T-cell (primary cell): ENCODE measurements around the gene SLC44A2. TPM values are rescaled to one million over a fixed set of nuclear protein-coding genes. Genes with fewer than 3 reads are reported as not detected.

Source experiments
- ATAC-seq, 4 experiments: fragments of 200-7000 bp in 3 of 4; fragments of 150-1000 bp in 1 of 4; cut with Tn5 transposase; replicated peaks in 1 of 4; 1 replicate in 3 of 4; 2 replicates in 1 of 4; pipeline ENCODE4 v1.10.0; 2021; ENCODE audit warnings: moderate library complexity in 3 of 4, mild to moderate bottlenecking in 2 of 4, moderate number of reproducible peaks in 1 of 4
- CTCF ChIA-PET, 2 donors: fragments of 300-600 bp; sonication (Branson Sonifier 250); formaldehyde crosslinking; loops; one replicate each; lab custom pipeline; 2022; ENCODE audit warnings: antibody characterized with exemption in 2 of 2; lab: Charles Lee
- POLR2A ChIA-PET, 2 donors: fragments of 300-600 bp; sonication (Branson Sonifier 250); formaldehyde crosslinking; loops; one replicate each; lab custom pipeline; 2022; ENCODE audit warnings: antibody characterized with exemption in 2 of 2; lab: Charles Lee
- DNase-seq, 35 experiments: peaks; one replicate each; pipeline versions ENCODE4 v3.0.0 to v3.0.0-alpha.2; 2013 to 2023
- H3K27ac ChIP-seq: one replicate; pipeline ENCODE4 v1.5.1; 2013; ENCODE audit warnings: low read length
- H3K27me3 ChIP-seq, 2 experiments: replicated peaks in 1 of 2; 1 replicate in 1 of 2; 2 replicates in 1 of 2; pipeline versions ENCODE4 v1.6.1 to v1.7.0; 2013; ENCODE audit warnings: low read length in 1 of 2, mixed read lengths in 1 of 2; ENCODE audit not compliant: control insufficient read depth in 2 of 2, insufficient read depth in 2 of 2; ENCODE audit errors: extremely low read depth in 1 of 2
- H3K36me3 ChIP-seq, 2 donors: 1 replicate in 1 of 2; 2 replicates in 1 of 2; pipeline versions ENCODE4 v1.6.1 to v1.7.0; 2013; ENCODE audit warnings: low read length in 1 of 2; ENCODE audit not compliant: control insufficient read depth in 2 of 2, insufficient read depth in 1 of 2; ENCODE audit errors: extremely low read depth in 1 of 2
- H3K4me1 ChIP-seq, 2 experiments: 1 replicate in 1 of 2; 2 replicates in 1 of 2; pipeline versions ENCODE4 v1.6.1 to v1.7.0; 2013; ENCODE audit warnings: low read length in 2 of 2, mixed read lengths in 1 of 2; ENCODE audit not compliant: insufficient read depth in 2 of 2, control insufficient read depth in 1 of 2; ENCODE audit errors: extremely low read depth in 1 of 2
- H3K4me3 ChIP-seq, 2 donors: 1 replicate in 1 of 2; 2 replicates in 1 of 2; pipeline versions ENCODE4 v1.5.1 to v1.7.0; 2013; ENCODE audit warnings: mild to moderate bottlenecking in 2 of 2, low read length in 1 of 2, moderate library complexity in 1 of 2; ENCODE audit not compliant: control insufficient read depth in 1 of 2; ENCODE audit errors: extremely low read depth in 1 of 2
- H3K9me3 ChIP-seq: 2 replicates; pipeline ENCODE4 v1.7.0; 2013
- H3K27ac Mint-ChIP-seq, 2 donors: one replicate each; pipeline ENCODE4 v1.8.0; 2020 to 2021; ENCODE audit warnings: mild to moderate bottlenecking in 2 of 2, mixed read lengths in 2 of 2
- H3K27me3 Mint-ChIP-seq, 2 donors: one replicate each; pipeline ENCODE4 v1.8.0; 2021 to 2022; ENCODE audit warnings: mixed read lengths in 2 of 2
- H3K36me3 Mint-ChIP-seq: one replicate; pipeline ENCODE4 v1.8.0; 2021; ENCODE audit warnings: mixed read lengths
- H3K4me1 Mint-ChIP-seq, 3 donors: one replicate each; pipeline ENCODE4 v1.8.0; 2020 to 2022; ENCODE audit warnings: mixed read lengths in 3 of 3, mild to moderate bottlenecking in 1 of 3
- H3K4me3 Mint-ChIP-seq, 3 donors: one replicate each; pipeline ENCODE4 v1.8.0; 2020 to 2022; ENCODE audit warnings: mild to moderate bottlenecking in 3 of 3, mixed read lengths in 3 of 3, moderate library complexity in 3 of 3
- H3K9me3 Mint-ChIP-seq, 3 donors: one replicate each; pipeline ENCODE4 v1.8.0; 2020 to 2022; ENCODE audit warnings: mixed read lengths in 3 of 3
- WGBS: methylation state at CpG from one replicate; pipeline ENCODE4 v1.1.5; 2013; ENCODE audit warnings: missing lambda C conversion rate; ENCODE audit not compliant: insufficient coverage; 5-methylcytosine and 5-hydroxymethylcytosine counted together
- total RNA-seq, 35 experiments: library from RNA in 6 of 35; stranded (reverse) in 6 of 35; fragments of 120-200 nt in 1 of 35; gene quantifications; one replicate each; pipeline versions ENCODE4 v1.2.1 to v1.2.4 and lab custom pipeline; 2013 to 2026

Gene SLC44A2
- total RNA-seq, 5 donors from 2014 or later (not counting 1 experiment from before 2014, with no cell fraction given) = 204 to 228 (median 218) TPM

DNA sequence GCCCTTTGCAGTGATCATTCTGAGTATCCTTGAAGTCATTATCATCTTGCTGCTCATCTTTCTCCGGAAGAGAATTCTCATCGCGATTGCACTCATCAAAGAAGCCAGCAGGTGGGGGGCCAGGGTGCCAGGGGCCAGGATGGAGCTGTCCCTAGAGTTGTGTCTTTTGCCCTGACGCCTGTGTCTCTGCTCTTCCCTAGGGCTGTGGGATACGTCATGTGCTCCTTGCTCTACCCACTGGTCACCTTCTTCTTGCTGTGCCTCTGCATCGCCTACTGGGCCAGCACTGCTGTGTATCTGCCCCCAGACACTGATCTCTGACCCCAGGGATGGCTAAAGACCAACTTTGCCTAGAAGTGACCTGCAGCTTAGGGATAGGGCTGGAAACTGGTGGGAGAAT lies 9.6 kb downstream of the SLC44A2 start:
- Histone ChIP-seq H3K36me3 (peaks cover 21 to 86% of the 10 kb centered on the region in 2 donors), H3K9me3 (no peaks in the 10 kb centered on the region), H3K27me3 (no peaks in the 10 kb centered on the region), H3K27ac (no peak overlapping the region), H3K4me1 (no peaks in the 10 kb centered on the region), H3K4me3 (no peak overlapping the region)
- ATAC-seq (no peak), DNase-seq (no peak)
- H3K36me3 Mint-ChIP-seq = peaks cover 56% of the 10 kb centered on the region
- H3K27me3 Mint-ChIP-seq = no peaks in the 10 kb centered on the region
- peaks cover 0 to 11% (median 0%) of the 10 kb centered on the region in 3 donors for H3K4me1 Mint-ChIP-seq
- POLR2A ChIA-PET = interaction anchor here (0.6 to 0.7 kb wide), 2 partner anchors 22 to 301 kb away, joined by 8 read pairs; no protein-coding TSS in a partner anchor
- H3K27ac Mint-ChIP-seq = peak overlapping the region in 1 of 2 donors; percentile 48
- 94% methylated on average over 5 of the region's 6 CpGs for WGBS
- no peak overlapping the region for H3K4me3 Mint-ChIP-seq
- no peaks in the 10 kb centered on the region for H3K9me3 Mint-ChIP-seq
- CTCF ChIA-PET = interaction anchor here in 1 of 2 donors (0.5 to 1.2 kb wide), 2 partner anchors 10 to 39 kb away, joined by 5 read pairs; no protein-coding TSS in a partner anchor

DNA sequence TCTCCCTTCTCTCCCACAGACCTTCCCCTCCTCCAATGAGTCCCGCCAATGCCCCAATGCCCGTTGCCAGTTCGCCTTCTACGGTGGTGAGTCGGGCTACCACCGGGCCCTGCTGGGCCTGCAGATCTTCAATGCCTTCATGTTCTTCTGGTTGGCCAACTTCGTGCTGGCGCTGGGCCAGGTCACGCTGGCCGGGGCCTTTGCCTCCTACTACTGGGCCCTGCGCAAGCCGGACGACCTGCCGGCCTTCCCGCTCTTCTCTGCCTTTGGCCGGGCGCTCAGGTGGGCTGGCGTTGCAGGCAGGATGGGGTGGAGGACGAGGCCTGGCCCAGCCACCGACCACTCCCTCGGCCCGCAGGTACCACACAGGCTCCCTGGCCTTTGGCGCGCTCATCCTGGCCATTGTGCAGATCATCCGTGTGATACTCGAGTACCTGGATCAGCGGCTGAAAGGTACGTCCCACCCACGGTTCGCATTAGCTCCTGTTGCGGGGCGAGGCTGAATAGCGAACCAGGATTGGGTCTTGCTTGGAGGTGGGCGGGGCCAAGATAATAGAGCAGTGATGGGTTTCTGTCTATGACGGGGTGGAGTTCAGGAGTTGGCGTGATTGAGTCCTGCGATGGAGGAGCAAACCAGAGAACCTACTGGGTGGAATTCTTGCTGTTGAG lies 11.1 kb downstream of the SLC44A2 start:
- Histone ChIP-seq H3K27ac (no peak overlapping the region), H3K4me3 (no peak overlapping the region), H3K4me1 (peaks cover 0 to 7% of the 10 kb centered on the region in 2 experiments), H3K36me3 (peaks cover 18 to 88% of the 10 kb centered on the region in 2 donors), H3K9me3 (no peaks in the 10 kb centered on the region), H3K27me3 (no peaks in the 10 kb centered on the region)
- no peaks in the 10 kb centered on the region for H3K27me3 Mint-ChIP-seq
- ATAC-seq = no peak
- WGBS = 96% methylated on average over 37 of the region's 37 CpGs
- H3K4me1 Mint-ChIP-seq = peaks cover 0 to 11% (median 3%) of the 10 kb centered on the region in 3 donors
- peaks cover 54% of the 10 kb centered on the region for H3K36me3 Mint-ChIP-seq
- no peak overlapping the region for H3K4me3 Mint-ChIP-seq
- DNase-seq = no peak
- no peaks in the 10 kb centered on the region for H3K9me3 Mint-ChIP-seq
- POLR2A ChIA-PET = no interaction called here
- CTCF ChIA-PET = interaction anchor here in 1 of 2 donors (0.5 kb wide), 1 partner anchor 11 kb away, joined by 3 read pairs; no protein-coding TSS in a partner anchor
- no peak overlapping the region for H3K27ac Mint-ChIP-seq

DNA sequence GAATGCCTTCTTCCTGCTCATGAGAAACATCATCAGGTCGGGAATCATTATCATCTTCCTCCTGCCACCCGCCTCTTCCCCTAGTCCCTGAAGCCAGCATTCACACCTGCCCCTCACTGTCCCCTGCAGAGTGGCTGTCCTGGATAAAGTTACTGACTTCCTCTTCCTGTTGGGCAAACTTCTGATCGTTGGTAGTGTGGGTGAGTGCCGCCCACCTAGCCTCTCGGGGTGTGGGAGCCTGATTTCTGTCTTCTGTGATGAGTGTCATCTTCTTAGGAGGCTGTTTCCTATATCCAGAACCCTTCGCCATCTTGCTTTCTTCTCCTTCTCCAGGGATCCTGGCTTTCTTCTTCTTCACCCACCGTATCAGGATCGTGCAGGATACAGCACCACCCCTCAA lies 12.5 kb downstream of the SLC44A2 start:
- H3K4me1 Mint-ChIP-seq = peaks cover 0 to 14% (median 8%) of the 10 kb centered on the region in 3 donors
- no peak for ATAC-seq
- POLR2A ChIA-PET = no interaction called here
- H3K9me3 Mint-ChIP-seq = no peaks in the 10 kb centered on the region
- Histone ChIP-seq H3K36me3 (peaks cover 19 to 87% of the 10 kb centered on the region in 2 donors), H3K4me3 (no peak overlapping the region), H3K27me3 (no peaks in the 10 kb centered on the region), H3K4me1 (peaks cover 3 to 20% of the 10 kb centered on the region in 2 experiments), H3K9me3 (no peaks in the 10 kb centered on the region), H3K27ac (no peak overlapping the region)
- peaks cover 45% of the 10 kb centered on the region for H3K36me3 Mint-ChIP-seq
- H3K4me3 Mint-ChIP-seq = no peak overlapping the region
- peak overlapping the region; percentile 53 to 58 for H3K27ac Mint-ChIP-seq
- CTCF ChIA-PET = no interaction called here
- no CpG with 5 or more reads among the region's 8 CpGs for WGBS
- H3K27me3 Mint-ChIP-seq = no peaks in the 10 kb centered on the region
- no peak for DNase-seq

DNA sequence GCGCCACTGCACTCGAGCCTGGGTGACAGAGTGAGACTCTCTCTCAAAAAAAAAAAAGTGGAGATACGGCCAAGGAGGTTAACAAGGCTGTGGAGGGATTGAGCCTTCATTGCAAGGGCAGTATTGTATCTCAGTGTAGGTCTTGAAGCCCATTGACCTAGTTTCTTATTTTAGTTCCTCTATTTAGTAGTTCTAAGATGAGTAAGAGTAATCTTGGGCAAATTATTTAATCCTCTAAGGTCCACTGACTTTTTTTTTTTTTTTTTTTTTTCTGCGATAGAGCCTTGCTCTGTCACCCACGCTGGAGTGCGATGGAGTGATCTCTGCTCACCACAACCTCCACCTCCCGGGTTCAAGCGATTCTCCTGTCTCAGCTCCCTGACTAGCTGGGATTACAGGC lies 14.5 kb downstream of the SLC44A2 start:
- DNase-seq (no peak), ATAC-seq (no peak)
- no peaks in the 10 kb centered on the region for H3K9me3 Mint-ChIP-seq
- no peaks in the 10 kb centered on the region for H3K27me3 Mint-ChIP-seq
- Histone ChIP-seq H3K4me1 (peaks cover 4 to 39% of the 10 kb centered on the region in 2 experiments), H3K27ac (no peak overlapping the region), H3K27me3 (no peaks in the 10 kb centered on the region), H3K9me3 (no peaks in the 10 kb centered on the region), H3K4me3 (no peak overlapping the region), H3K36me3 (peaks cover 16 to 88% of the 10 kb centered on the region in 2 donors)
- H3K36me3 Mint-ChIP-seq = peaks cover 39% of the 10 kb centered on the region
- WGBS = no CpG with 5 or more reads among the region's 8 CpGs
- ChIA-PET CTCF (no interaction called here), POLR2A (no interaction called here)
- H3K4me3 Mint-ChIP-seq = no peak overlapping the region
- H3K27ac Mint-ChIP-seq = peak overlapping the region in 1 of 2 donors; percentile 28
- H3K4me1 Mint-ChIP-seq = peaks cover 10 to 32% (median 16%) of the 10 kb centered on the region in 3 donors

DNA sequence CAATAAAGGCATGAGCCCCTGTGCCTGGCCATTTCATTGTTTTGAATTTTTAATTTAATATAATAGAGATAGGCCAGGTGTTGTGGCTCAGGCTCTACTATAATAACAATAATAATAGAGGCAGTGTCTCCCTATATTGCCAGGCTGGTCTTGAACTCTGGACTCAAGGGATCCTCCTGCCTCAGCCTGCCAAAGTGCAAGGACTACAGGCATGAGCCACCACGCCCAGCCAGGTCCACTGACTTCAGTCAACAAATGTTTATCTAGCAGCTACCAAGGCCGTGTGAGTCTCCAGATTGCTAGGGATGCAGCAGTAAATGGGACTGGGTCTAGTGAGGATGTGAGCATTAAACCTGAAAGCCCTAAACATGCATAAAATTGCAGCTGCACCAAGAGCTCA lies 15.0 kb downstream of the SLC44A2 start:
- H3K4me1 Mint-ChIP-seq = peaks cover 10 to 33% (median 16%) of the 10 kb centered on the region in 3 donors
- no peaks in the 10 kb centered on the region for H3K27me3 Mint-ChIP-seq
- Histone ChIP-seq H3K27me3 (no peaks in the 10 kb centered on the region), H3K4me3 (no peak overlapping the region), H3K27ac (no peak overlapping the region), H3K36me3 (peaks cover 16 to 83% of the 10 kb centered on the region in 2 donors), H3K4me1 (peaks cover 4 to 39% of the 10 kb centered on the region in 2 experiments), H3K9me3 (no peaks in the 10 kb centered on the region)
- peaks cover 34% of the 10 kb centered on the region for H3K36me3 Mint-ChIP-seq
- H3K27ac Mint-ChIP-seq = peak overlapping the region in 1 of 2 donors; percentile 19
- CTCF ChIA-PET = no interaction called here
- H3K9me3 Mint-ChIP-seq = no peaks in the 10 kb centered on the region
- no CpG with 5 or more reads among the region's 2 CpGs for WGBS
- H3K4me3 Mint-ChIP-seq = no peak overlapping the region
- DNase-seq (no peak), ATAC-seq (no peak)
- POLR2A ChIA-PET = no interaction called here

DNA sequence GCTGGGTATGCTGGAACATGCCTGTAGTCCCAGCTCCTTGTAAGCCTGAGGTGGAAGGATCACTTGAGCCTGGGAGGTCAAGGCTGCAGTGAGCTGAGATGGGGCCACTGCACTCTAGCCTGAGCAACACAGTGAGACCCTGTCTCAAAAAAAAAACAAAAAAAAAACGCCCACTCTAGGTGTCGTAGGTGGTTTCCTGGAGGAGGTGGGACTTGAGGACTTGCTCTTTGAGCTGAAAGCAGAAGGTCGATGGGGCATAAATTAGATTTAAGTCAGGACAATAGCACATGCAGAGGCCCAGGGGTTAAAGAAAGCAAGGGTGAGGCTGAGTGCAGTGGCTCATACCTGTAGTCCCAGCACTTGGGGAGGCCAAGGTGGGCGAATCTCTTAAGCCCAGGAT lies 15.9 kb downstream of the SLC44A2 start:
- Mint-ChIP-seq H3K36me3 (peaks cover 27% of the 10 kb centered on the region), H3K4me3 (no peak overlapping the region), H3K27ac (peak overlapping the region in 1 of 2 donors; percentile 66), H3K4me1 (peaks cover 10 to 33% (median 16%) of the 10 kb centered on the region in 3 donors), H3K27me3 (no peaks in the 10 kb centered on the region), H3K9me3 (no peaks in the 10 kb centered on the region)
- peaks cover 14 to 77% of the 10 kb centered on the region in 2 donors for H3K36me3 ChIP-seq
- H3K4me1 ChIP-seq = peaks cover 4 to 39% of the 10 kb centered on the region in 2 experiments
- H3K9me3 ChIP-seq = no peaks in the 10 kb centered on the region
- CTCF ChIA-PET = interaction anchor here (0.6 to 1.1 kb wide), 5 partner anchors 17 to 60 kb away, joined by 3 to 5 read pairs (median 3); no protein-coding TSS in a partner anchor
- WGBS = 17% methylated on average over 3 of the region's 4 CpGs
- H3K4me3 ChIP-seq = no peak overlapping the region
- POLR2A ChIA-PET = interaction anchor here in 1 of 2 donors (0.6 kb wide), 1 partner anchor 14 kb away, joined by 5 read pairs; no protein-coding TSS in a partner anchor
- no peaks in the 10 kb centered on the region for H3K27me3 ChIP-seq
- H3K27ac ChIP-seq = no peak overlapping the region
- DNase-seq (no peak), ATAC-seq (no peak)
